ENCODE measurements around the gene FAM222B.

The FAM222B gene

GRCh38 chr17:28714281-28714680 is 128.3 kb downstream of the FAM222B start:
- no peak for DNase-seq (ENCODE audit: low read depth in 2 of 2)

- DNase-seq (ENCODE audit: low read depth in 2 of 2), result no peak
These were observed 129.7 kb downstream of the FAM222B start for GRCh38 chr17:28712705-28713415.

DNA sequence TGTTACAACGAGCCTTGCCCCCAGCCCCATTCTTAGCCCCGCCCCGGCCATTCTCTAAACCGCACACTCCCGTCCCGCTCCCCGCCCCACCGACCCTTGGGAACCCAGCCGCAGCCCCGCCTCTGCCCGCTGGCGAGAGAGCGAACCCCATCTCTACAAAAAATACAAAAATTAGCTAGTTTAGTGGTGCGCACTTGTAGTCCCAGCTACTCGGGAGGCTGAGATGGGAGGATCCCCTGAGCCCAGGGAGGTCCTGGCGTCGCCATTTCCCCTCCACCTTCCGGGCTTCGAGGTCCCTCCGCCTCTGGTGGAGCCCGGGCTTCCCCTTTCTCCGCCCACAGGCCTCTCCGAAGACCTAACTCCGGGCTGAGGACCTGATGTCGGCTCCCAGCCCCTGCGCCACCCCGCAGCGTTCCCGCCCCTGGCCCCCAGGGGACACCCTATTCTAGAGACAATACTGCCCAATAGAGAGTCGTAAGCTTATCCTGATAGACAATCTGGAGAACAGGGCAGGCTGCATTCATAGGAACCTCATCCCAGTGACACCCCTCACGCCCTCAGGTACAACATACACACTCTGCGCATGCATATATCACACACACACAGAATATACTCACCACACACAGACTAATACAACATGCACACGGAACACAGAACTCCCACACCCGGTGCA is 130.4 kb downstream of the FAM222B start:
- peak in 1 of 2 experiments; percentile 66 for DNase-seq (ENCODE audit: low read depth in 2 of 2)

GRCh38 chr17:28711723-28712031 is 130.9 kb downstream of the FAM222B start, which contains the start of gene PROCA1:
Gene PROCA1 (minus strand): TSS chr17:28711888. CDS start chr17:28711660, 228 bp downstream.
- DNase-seq (ENCODE audit: low read depth in 2 of 2), result no peak

DNA sequence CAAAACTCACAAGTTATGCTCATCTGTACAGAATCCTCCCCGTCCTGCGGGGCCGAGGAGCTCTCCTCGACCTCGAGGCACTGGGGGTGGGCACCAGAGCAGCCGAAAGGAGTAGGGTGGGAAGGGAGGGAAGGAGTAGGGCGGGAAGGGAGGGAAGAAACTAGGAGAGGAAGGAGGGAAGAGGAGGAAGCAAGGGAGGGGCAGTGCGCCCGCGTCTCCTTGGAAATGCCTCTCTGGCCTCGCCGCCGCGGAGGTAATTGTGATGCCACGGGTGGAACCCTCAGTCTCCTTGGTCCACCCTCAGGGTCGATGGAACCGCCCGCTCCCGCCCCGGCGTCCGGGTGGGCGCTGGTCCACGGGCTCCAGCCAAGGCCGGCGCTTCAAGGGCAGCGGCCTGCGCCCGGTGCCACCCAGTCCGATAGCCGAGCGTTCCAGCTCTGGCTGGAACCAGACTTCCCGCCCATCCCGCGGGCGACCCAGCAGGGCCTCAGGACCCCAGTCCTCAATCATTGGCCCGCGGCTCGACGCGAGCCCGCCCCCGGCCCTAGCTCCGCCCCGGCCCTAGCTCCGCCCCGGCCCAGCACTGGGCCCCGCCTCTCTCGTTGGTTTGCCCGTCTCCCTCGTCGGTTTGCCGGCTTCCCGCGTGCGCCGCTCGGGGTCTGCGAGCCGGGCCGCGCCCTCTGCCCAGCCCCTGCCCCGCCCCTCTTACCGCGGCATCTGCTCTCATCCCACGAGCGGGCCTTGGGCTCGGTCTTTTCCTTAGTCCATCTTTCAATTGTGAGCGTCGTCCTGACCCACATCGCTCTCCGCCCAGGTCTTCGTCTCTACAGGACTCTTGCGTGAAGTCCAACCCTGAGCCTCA is 131.5 kb downstream of the FAM222B start:
- peak; percentile 84 to 89 for DNase-seq (ENCODE audit: low read depth in 2 of 2)

DNA sequence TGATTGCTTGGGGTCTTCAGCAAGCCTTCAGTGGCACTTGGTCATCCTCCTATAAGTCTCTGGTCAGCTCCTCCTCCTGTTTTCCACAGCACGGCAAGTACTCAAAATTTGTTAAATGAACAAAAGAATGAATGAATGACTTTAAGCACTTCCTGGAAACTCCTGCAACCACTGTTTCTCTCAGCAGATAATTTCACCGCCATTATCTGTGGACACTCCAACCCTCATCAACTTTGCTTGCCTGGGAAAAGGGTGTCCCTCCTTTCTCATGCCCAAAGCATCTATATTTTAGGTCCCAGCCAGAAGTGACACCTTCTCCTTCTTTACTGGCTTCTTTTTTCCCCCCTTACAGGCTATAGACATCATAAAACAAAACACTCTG is 135.3 kb downstream of the FAM222B start:
- DNase-seq (ENCODE audit: low read depth in 2 of 2), result no peak

DNA sequence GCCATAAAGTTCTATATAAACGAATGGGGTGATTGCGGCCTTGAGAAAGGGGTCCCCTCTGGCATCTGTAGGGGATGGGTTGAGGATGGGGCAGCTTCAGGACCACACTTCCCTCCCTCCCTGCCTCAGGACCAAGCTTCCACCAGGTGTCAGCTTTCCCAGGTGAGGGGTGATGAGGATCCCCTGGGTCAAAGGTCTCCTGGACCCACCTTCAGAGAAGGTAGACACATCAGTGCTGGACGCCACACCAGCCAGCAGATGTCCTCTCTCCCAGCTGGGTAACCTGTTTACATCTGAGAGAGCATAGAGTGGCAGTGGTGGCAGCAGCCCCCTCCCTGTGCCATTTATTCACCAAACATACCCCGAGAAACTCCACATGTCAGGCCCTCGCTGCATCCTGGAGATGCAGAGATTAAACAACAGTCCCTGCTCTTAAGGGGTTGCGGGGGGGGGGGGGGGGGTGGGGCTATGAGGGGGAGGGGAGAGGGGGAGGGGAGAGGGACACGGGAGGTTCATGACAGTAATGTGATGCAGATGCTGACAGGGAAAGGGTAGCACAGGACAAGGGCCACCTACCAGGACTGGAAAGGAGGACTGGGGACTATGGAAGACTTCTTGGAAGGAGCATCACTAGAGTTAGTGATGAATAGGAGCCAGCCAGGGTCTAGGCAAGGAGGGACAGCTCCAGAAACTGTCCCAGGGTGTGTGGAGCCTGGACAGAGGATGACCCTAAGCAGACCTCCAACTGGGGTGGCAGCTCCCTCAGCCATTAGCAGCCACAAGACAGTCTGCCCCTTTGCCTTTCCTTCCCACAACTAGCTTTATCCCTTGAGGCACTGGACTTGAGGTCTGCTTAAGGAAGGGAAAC is 135.9 kb downstream of the FAM222B start:
- no peak for DNase-seq (ENCODE audit: low read depth in 2 of 2)
